Osteoblast (primary cell): ENCODE data around the gene TNS4. TPM values are rescaled to one million over a fixed set of nuclear protein-coding genes. Genes with fewer than 3 reads are reported as not detected.

Source experiments
- DNase-seq: peaks from one replicate; pipeline ENCODE4 v3.0.0; 2011; ENCODE audit warnings: low spot score, mixed read lengths; ENCODE audit not compliant: insufficient read length; ENCODE audit errors: missing footprints
- H2AFZ ChIP-seq: 2 replicates; pipeline ENCODE4 v1.6.0; 2011; ENCODE audit warnings: mild to moderate bottlenecking, low read length
- H3K27ac ChIP-seq: 2 replicates; pipeline ENCODE4 v1.5.1; 2011; ENCODE audit warnings: mild to moderate bottlenecking, low read depth, low read length, moderate library complexity
- H3K27me3 ChIP-seq: 2 replicates; pipeline ENCODE4 v1.6.0; 2012; ENCODE audit warnings: mild to moderate bottlenecking, control low read depth, inconsistent platforms, low read length, moderate library complexity; ENCODE audit not compliant: insufficient read depth
- H3K36me3 ChIP-seq: 2 replicates; pipeline ENCODE4 v1.5.1; 2011; ENCODE audit warnings: mild to moderate bottlenecking, low read length, control low read depth, moderate library complexity; ENCODE audit not compliant: insufficient read depth
- H3K4me1 ChIP-seq: 2 replicates; pipeline ENCODE4 v1.5.1; 2011; ENCODE audit warnings: mild to moderate bottlenecking, low read length, control low read depth, moderate library complexity; ENCODE audit not compliant: insufficient read depth
- H3K4me2 ChIP-seq: 2 replicates; pipeline ENCODE4 v1.6.0; 2011; ENCODE audit warnings: mild to moderate bottlenecking, low read length; ENCODE audit not compliant: insufficient read depth
- H3K4me3 ChIP-seq: fragments of 200-600 bp; sonication (generic); 3 replicates; pipeline ENCODE4 v1.5.1; 2012; ENCODE audit warnings: mild to moderate bottlenecking, low read length, inconsistent platforms; ENCODE audit not compliant: insufficient read depth
- H3K79me2 ChIP-seq: 2 replicates; pipeline ENCODE4 v1.6.0; 2012; ENCODE audit warnings: mild to moderate bottlenecking, low read length, control low read depth, inconsistent platforms; ENCODE audit not compliant: insufficient read depth
- H3K9me3 ChIP-seq: 2 replicates; pipeline ENCODE4 v1.5.1; 2011; ENCODE audit warnings: low read depth, low read length, control low read depth
- H4K20me1 ChIP-seq: 2 replicates; pipeline ENCODE4 v1.6.0; 2012; ENCODE audit warnings: mild to moderate bottlenecking, low read length, control low read depth; ENCODE audit not compliant: insufficient read depth
- total RNA-seq: library from RNA; depleted of rRNA; stranded (reverse); fragments of >200 nt; gene quantifications from 2 replicates; pipeline ENCODE4 v1.2.3, GENCODE V29; 2012
- TF ChIP-seq, protein P1 (sequence below): IDR thresholded peaks from 2 replicates; pipeline ENCODE4 v1.5.1; 2011; ENCODE audit warnings: mild to moderate bottlenecking, low read depth, low read length, moderate library complexity; ENCODE audit errors: extremely low read depth

The TNS4 gene
- total RNA-seq, 1 donor, result under 0.01 TPM

DNA sequence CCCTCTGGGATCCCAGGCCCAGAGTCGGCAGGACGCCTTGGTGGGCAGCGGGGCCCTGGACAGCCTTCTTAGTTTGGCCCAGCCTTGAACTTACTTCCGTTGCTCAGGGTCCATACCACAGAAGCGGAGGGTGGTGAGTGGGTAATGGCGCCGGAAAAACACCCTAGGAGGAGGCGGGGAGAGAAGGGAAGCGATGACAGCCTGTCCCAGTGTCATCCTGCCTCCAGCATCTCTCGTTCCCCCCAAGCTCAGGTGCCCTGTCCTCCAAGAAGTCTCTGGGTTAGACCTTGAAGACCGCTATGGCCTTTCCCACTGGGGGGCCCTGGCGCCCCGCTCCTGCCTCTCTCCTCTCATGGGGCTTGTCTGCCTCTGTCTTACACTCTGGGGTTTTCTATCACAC, 22.9 kb downstream of the TNS4 start:
- Histone ChIP-seq H3K27ac (no peak overlapping the region), H3K4me2 (no peak overlapping the region), H3K27me3 (no peaks in the 10 kb centered on the region), H3K9me3 (no peaks in the 10 kb centered on the region), H3K79me2 (no peaks in the 10 kb centered on the region), H3K4me1 (peaks cover 8% of the 10 kb centered on the region), H3K36me3 (no peaks in the 10 kb centered on the region), H3K4me3 (no peak overlapping the region), H4K20me1 (no peaks in the 10 kb centered on the region), H2AFZ (no peak overlapping the region)
- DNase-seq, result peak; percentile 39
- TF ChIP-seq, protein P1, sequence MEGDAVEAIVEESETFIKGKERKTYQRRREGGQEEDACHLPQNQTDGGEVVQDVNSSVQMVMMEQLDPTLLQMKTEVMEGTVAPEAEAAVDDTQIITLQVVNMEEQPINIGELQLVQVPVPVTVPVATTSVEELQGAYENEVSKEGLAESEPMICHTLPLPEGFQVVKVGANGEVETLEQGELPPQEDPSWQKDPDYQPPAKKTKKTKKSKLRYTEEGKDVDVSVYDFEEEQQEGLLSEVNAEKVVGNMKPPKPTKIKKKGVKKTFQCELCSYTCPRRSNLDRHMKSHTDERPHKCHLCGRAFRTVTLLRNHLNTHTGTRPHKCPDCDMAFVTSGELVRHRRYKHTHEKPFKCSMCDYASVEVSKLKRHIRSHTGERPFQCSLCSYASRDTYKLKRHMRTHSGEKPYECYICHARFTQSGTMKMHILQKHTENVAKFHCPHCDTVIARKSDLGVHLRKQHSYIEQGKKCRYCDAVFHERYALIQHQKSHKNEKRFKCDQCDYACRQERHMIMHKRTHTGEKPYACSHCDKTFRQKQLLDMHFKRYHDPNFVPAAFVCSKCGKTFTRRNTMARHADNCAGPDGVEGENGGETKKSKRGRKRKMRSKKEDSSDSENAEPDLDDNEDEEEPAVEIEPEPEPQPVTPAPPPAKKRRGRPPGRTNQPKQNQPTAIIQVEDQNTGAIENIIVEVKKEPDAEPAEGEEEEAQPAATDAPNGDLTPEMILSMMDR, result no peak

DNA sequence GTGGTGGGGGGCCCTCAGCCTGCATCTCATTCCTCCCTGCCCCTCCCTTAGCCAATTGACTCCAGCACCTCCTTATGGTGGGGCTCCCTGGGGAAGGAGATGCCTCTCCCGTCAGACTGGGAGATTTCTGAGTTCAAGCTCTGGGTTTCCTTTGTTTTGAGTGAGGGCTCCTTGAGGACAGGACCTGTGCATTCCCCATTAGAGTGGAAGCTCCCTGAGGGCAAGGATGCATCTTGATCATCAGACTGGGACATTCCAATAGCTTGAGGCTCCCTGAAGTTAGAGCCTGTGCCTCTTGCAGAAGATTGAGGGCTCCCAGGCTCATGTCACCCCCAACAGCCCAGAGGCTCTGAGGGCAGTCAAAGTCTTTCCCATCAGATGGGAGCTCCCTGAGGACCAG, 23.6 kb downstream of the TNS4 start:
- Histone ChIP-seq H3K79me2 (no peaks in the 10 kb centered on the region), H3K9me3 (no peaks in the 10 kb centered on the region), H3K4me2 (no peak overlapping the region), H3K27me3 (no peaks in the 10 kb centered on the region), H2AFZ (no peak overlapping the region), H3K4me3 (no peak overlapping the region), H4K20me1 (no peaks in the 10 kb centered on the region), H3K4me1 (peaks cover 8% of the 10 kb centered on the region), H3K27ac (no peak overlapping the region), H3K36me3 (no peaks in the 10 kb centered on the region)
- DNase-seq, result peak; percentile 44
- TF ChIP-seq, protein P1, result no peak

DNA sequence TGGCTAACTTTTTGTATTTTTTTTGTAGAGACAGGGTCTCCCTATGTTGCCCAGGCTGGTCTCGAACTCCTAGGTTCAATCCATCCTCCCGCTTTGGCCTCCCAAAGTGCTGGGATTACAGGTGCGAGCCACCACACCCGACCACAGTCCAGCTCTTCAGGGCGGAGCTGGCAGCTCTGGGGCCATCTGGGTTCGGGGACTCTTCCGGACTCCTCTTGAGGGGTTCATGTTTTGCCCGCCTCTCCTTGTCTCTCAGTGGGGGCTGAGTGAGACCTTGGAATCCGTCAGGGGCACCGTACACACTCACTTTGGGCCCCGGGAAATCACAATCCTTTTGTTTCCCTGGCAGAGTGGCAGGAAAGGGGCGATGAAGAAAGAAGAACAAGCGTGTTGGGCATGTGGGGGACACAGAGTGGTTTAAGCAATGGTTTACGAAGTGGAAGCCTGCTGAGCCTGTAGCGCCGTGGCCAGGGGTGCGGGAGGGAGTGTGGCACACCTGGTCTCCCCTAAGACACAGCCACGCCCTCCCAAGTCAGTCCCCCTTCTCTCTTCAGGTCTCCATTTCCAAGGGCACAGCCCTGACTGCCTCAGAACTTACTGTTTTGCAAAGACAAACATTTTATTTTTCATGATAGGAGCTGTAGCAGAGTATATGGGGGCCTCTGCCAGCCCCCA, 26.1 kb downstream of the TNS4 start:
- H3K9me3 ChIP-seq, result no peaks in the 10 kb centered on the region
- DNase-seq, result peak; percentile 66
- TF ChIP-seq, protein P1, result no peak
- no peak overlapping the region for H3K4me2 ChIP-seq
- H3K27me3 ChIP-seq, result no peaks in the 10 kb centered on the region
- H3K4me3 ChIP-seq, result no peak overlapping the region
- peak overlapping the region; percentile 16 for H3K27ac ChIP-seq
- H4K20me1 ChIP-seq, result no peaks in the 10 kb centered on the region
- peaks cover 28% of the 10 kb centered on the region for H3K4me1 ChIP-seq
- no peaks in the 10 kb centered on the region for H3K79me2 ChIP-seq
- H2AFZ ChIP-seq, result no peak overlapping the region
- H3K36me3 ChIP-seq, result no peaks in the 10 kb centered on the region

DNA sequence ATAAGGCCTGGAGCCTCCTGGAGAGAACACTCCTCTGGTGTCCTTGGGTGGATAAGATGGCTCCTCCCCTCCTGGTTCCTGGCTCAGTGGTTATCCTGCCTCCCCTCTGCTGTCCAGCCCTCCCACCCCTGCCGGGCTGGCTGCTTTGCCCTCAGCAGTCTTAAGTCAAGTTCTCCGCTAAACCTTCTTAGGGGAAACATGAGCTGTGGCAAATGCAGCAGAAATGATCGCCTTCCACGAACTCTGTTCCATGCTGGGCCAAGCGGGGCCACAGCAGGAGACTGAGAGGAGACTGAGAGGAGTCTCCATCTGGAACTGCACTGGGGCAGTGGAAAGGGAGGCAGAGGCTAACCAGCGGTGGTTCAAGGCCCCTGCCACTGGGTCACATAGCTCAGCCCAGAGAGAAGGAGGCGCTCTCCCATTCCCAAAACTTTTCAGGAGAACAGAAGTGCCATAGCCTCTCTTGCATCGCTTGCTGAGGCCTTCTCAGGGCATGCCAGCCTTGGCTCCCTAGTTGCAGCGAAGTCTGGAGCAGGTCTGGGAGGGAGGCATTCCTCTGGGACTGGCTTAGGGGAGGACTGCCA, 26.9 kb downstream of the TNS4 start:
- H4K20me1 ChIP-seq, result no peaks in the 10 kb centered on the region
- no peak overlapping the region for H3K27ac ChIP-seq
- no peak overlapping the region for H2AFZ ChIP-seq
- no peaks in the 10 kb centered on the region for H3K36me3 ChIP-seq
- no peaks in the 10 kb centered on the region for H3K9me3 ChIP-seq
- H3K4me1 ChIP-seq, result peaks cover 28% of the 10 kb centered on the region
- DNase-seq, result peak; percentile 82
- no peak overlapping the region for H3K4me2 ChIP-seq
- TF ChIP-seq, protein P1, result no peak
- H3K4me3 ChIP-seq, result no peak overlapping the region
- no peaks in the 10 kb centered on the region for H3K79me2 ChIP-seq
- H3K27me3 ChIP-seq, result no peaks in the 10 kb centered on the region
